IMR-90 (cell line): ENCODE data around the gene OGA. TPM values are rescaled to one million over a fixed set of nuclear protein-coding genes. Genes with fewer than 3 reads are reported as not detected.

ENCODE experiments used
- ATAC-seq: fragments of 200-7000 bp; cut with Tn5 transposase; 2 replicates; pipeline ENCODE4 v1.9.1; 2020; ENCODE audit warnings: low read depth, mild to moderate bottlenecking, moderate library complexity
- BruUV-seq: library from RNA; stranded (reverse); fragments of 400-500 nt; replicated peaks from 2 replicates; lab custom pipeline; 2021; lab: Mats Ljungman, UMichigan
- CTCF ChIA-PET: fragments of 300-600 bp; formaldehyde crosslinking; extraction: SDS; loops from one replicate; lab custom pipeline; 2021; ENCODE audit warnings: antibody characterized with exemption; lab: Yijun Ruan, JAX
- POLR2A ChIA-PET: fragments of 300-600 bp; sonication (Branson Sonifier 250); formaldehyde crosslinking; loops from one replicate; lab custom pipeline; 2022; ENCODE audit warnings: antibody characterized with exemption; ENCODE audit not compliant: unreplicated experiment; lab: Charles Lee
- DNase-seq: peaks from one replicate; pipeline ENCODE4 v3.0.0; 2013
- H2AFZ ChIP-seq: replicated peaks from 2 replicates; pipeline ENCODE3; 2013; ENCODE audit warnings: low read length, mild to moderate bottlenecking; ENCODE audit not compliant: poor library complexity
- H2AK5ac ChIP-seq: 2 replicates; pipeline ENCODE4 v1.6.1; 2013; ENCODE audit warnings: low read depth, low read length, inconsistent platforms
- H2AK9ac ChIP-seq: replicated peaks from 2 replicates; pipeline ENCODE3; 2013; ENCODE audit warnings: mild to moderate bottlenecking, low read depth, low read length, moderate library complexity; ENCODE audit not compliant: poor library complexity
- H2BK120ac ChIP-seq: 2 replicates; pipeline ENCODE4 v1.6.1; 2013; ENCODE audit warnings: low read depth, low read length, inconsistent platforms
- H2BK15ac ChIP-seq: 3 replicates; pipeline ENCODE4 v1.6.1; 2013; ENCODE audit warnings: low read depth, low read length, inconsistent platforms
- H2BK20ac ChIP-seq: 2 replicates; pipeline ENCODE4 v1.6.1; 2013; ENCODE audit warnings: low read depth, mild to moderate bottlenecking, inconsistent platforms, low read length, moderate library complexity
- H2BK5ac ChIP-seq: 2 replicates; pipeline ENCODE4 v1.6.1; 2013; ENCODE audit warnings: mild to moderate bottlenecking, low read depth, low read length, inconsistent platforms; ENCODE audit not compliant: poor library complexity, severe bottlenecking
- H3K14ac ChIP-seq: replicated peaks from 2 replicates; pipeline ENCODE4 v1.6.1; 2013; ENCODE audit warnings: low read depth, low read length, inconsistent platforms
- H3K18ac ChIP-seq: 2 replicates; pipeline ENCODE4 v1.6.1; 2013; ENCODE audit warnings: low read depth, low read length, control low read depth
- H3K23ac ChIP-seq: 2 replicates; pipeline ENCODE4 v1.6.1; 2013; ENCODE audit warnings: low read depth, low read length, inconsistent platforms
- H3K27ac ChIP-seq: 2 replicates; pipeline ENCODE4 v1.5.1; 2013; ENCODE audit warnings: mild to moderate bottlenecking, control low read depth, low read length; ENCODE audit not compliant: insufficient read depth
- H3K27me3 ChIP-seq: 2 replicates; pipeline ENCODE4 v1.6.1; 2013; ENCODE audit warnings: low read length; ENCODE audit not compliant: control insufficient read depth, insufficient read depth
- H3K36me3 ChIP-seq: 2 replicates; pipeline ENCODE4 v1.6.1; 2013; ENCODE audit warnings: low read length, mixed read lengths; ENCODE audit not compliant: control insufficient read depth, insufficient read depth
- H3K4ac ChIP-seq: 2 replicates; pipeline ENCODE4 v1.6.1; 2013; ENCODE audit warnings: low read depth, low read length, inconsistent platforms
- H3K4me1 ChIP-seq: 2 replicates; pipeline ENCODE4 v1.6.1; 2013; ENCODE audit warnings: low read length, mixed read lengths; ENCODE audit not compliant: control insufficient read depth, insufficient read depth
- H3K4me2 ChIP-seq: 2 replicates; pipeline ENCODE4 v1.6.1; 2013; ENCODE audit warnings: low read depth, mild to moderate bottlenecking, control low read depth, low read length, moderate library complexity
- H3K4me3 ChIP-seq: 2 replicates; pipeline ENCODE4 v1.5.1; 2013; ENCODE audit warnings: low read depth, mild to moderate bottlenecking, control low read depth, low read length, moderate library complexity; ENCODE audit not compliant: insufficient read depth
- H3K56ac ChIP-seq: 2 replicates; pipeline ENCODE4 v1.6.1; 2013; ENCODE audit warnings: low read length, inconsistent platforms; ENCODE audit not compliant: insufficient read depth; ENCODE audit errors: extremely low read depth
- H3K79me1 ChIP-seq, 2 experiments: 2 replicates each; pipeline ENCODE4 v1.6.1; 2013; ENCODE audit warnings: low read length in 2 of 2, inconsistent platforms in 1 of 2, low read depth in 1 of 2
- H3K9ac ChIP-seq: 2 replicates; pipeline ENCODE4 v1.6.1; 2013; ENCODE audit warnings: low read depth, low read length, control low read depth
- H3K9me1 ChIP-seq: 2 replicates; pipeline ENCODE4 v1.6.1; 2013; ENCODE audit warnings: low read length, inconsistent platforms; ENCODE audit not compliant: insufficient read depth
- H3K9me3 ChIP-seq: 2 replicates; pipeline ENCODE4 v1.6.1; 2013; ENCODE audit warnings: low read length; ENCODE audit not compliant: control insufficient read depth, insufficient read depth
- H4K20me1 ChIP-seq: 2 replicates; pipeline ENCODE4 v1.6.1; 2013; ENCODE audit warnings: low read length, inconsistent platforms; ENCODE audit not compliant: insufficient read depth
- H4K5ac ChIP-seq: 2 replicates; pipeline ENCODE4 v1.6.1; 2013; ENCODE audit warnings: mild to moderate bottlenecking, low read depth, low read length, control low read depth
- H4K8ac ChIP-seq, 2 experiments: 2 replicates each; pipeline ENCODE4 v1.6.1; 2013; ENCODE audit warnings: low read depth in 2 of 2, low read length in 2 of 2, control low read depth in 1 of 2, inconsistent platforms in 1 of 2
- H4K91ac ChIP-seq: 2 replicates; pipeline ENCODE4 v1.6.1; 2013; ENCODE audit warnings: low read depth, low read length, inconsistent platforms; ENCODE audit not compliant: insufficient read depth
- BHLHE40 ChIP-seq: fragments of 150-350 bp; IDR thresholded peaks from 2 replicates; pipeline ENCODE4 v1.6.1; 2016; ENCODE audit warnings: mild to moderate bottlenecking, low read depth, low read length
- CEBPB ChIP-seq: IDR thresholded peaks from 2 replicates; pipeline ENCODE4 v1.6.1; 2012; ENCODE audit warnings: low read depth, low read length, improper control_type of control experiment
- CHD1 ChIP-seq: IDR thresholded peaks from 2 replicates; pipeline ENCODE4 v1.6.1; 2012; ENCODE audit warnings: low read depth, low read length, improper control_type of control experiment
- FOS ChIP-seq: fragments of 150-350 bp; IDR thresholded peaks from 2 replicates; pipeline ENCODE4 v1.6.1; 2016; ENCODE audit warnings: low read depth, low read length
- MAFK ChIP-seq: IDR thresholded peaks from 2 replicates; pipeline ENCODE4 v1.6.1; 2012; ENCODE audit warnings: low read depth, low read length, improper control_type of control experiment
- MAZ ChIP-seq: IDR thresholded peaks from 2 replicates; pipeline ENCODE4 v1.6.1; 2012; ENCODE audit warnings: low read depth, mild to moderate bottlenecking, low read length, improper control_type of control experiment, moderate library complexity, borderline replicate concordance
- MXI1 ChIP-seq: IDR thresholded peaks from 2 replicates; pipeline ENCODE4 v1.6.1; 2012; ENCODE audit warnings: low read depth, mild to moderate bottlenecking, low read length, moderate library complexity, borderline replicate concordance
- NFE2L2 ChIP-seq: fragments of 150-350 bp; IDR thresholded peaks from 2 replicates; pipeline ENCODE4 v1.6.1; 2016; ENCODE audit warnings: low read depth, mild to moderate bottlenecking, low read length
- POLR2A ChIP-seq: IDR thresholded peaks from 2 replicates; pipeline ENCODE4 v1.6.1; 2012; ENCODE audit warnings: mild to moderate bottlenecking, low read depth, low read length
- RAD21 ChIP-seq: IDR thresholded peaks from 2 replicates; pipeline ENCODE4 v1.6.1; 2012; ENCODE audit warnings: low read length, improper control_type of control experiment
- RCOR1 ChIP-seq: IDR thresholded peaks from 2 replicates; pipeline ENCODE4 v1.6.1; 2012; ENCODE audit warnings: mild to moderate bottlenecking, low read length, improper control_type of control experiment; ENCODE audit not compliant: insufficient replicate concordance
- RFX5 ChIP-seq: IDR thresholded peaks from 2 replicates; pipeline ENCODE4 v1.8.0; 2012; ENCODE audit warnings: low read depth, mild to moderate bottlenecking, low read length, moderate library complexity
- SMC3 ChIP-seq: fragments of 150-350 bp; IDR thresholded peaks from 2 replicates; pipeline ENCODE4 v1.6.1; 2016; ENCODE audit warnings: low read depth, mild to moderate bottlenecking, antibody characterized with exemption, low read length, moderate library complexity
- WGBS, 2 experiments: methylation state at CpG; one replicate each; pipeline versions ENCODE4 v1.1.5 to v1.1.7; 2013; ENCODE audit warnings: missing lambda C conversion rate in 2 of 2; ENCODE audit not compliant: insufficient read length in 1 of 2; ENCODE audit errors: extremely low coverage in 2 of 2; 5-methylcytosine and 5-hydroxymethylcytosine counted together
- dilution Hi-C: fragments of 300-500 bp; cut with HindIII; formaldehyde crosslinking; loops from one replicate; pipeline ENCODE4 v1.14.3; 2018; ENCODE audit warnings: low sequenced_read_pairs; ENCODE audit not compliant: unreplicated experiment
- in situ Hi-C: fragments of 300-500 bp; cut with MboI; formaldehyde crosslinking; loops from 3 replicates; pipeline ENCODE4 v1.14.3; 2019; ENCODE audit warnings: low sequenced_read_pairs, inconsistent platforms, mixed read lengths
- intact Hi-C: fragments of 100-400 bp; cut with micrococcal nuclease; formaldehyde crosslinking; loops from 2 replicates; pipeline ENCODE4 v1.10.0; 2022
- polyA plus RNA-seq, 3 experiments: library from polyadenylated mRNA; depleted of rRNA; stranded (reverse); fragments of >200 nt; gene quantifications; 2 replicates each; pipeline ENCODE4 v1.2.3, GENCODE V29; 2012; ENCODE audit warnings: low replicate concordance in 1 of 3
- total RNA-seq: library from RNA; depleted of rRNA; stranded (reverse); fragments of >200 nt; gene quantifications from 2 replicates; pipeline ENCODE4 v1.2.3, GENCODE V29; 2012
- TF ChIP-seq, protein P1 (sequence below): fragments of 150-350 bp; IDR thresholded peaks from 2 replicates; pipeline ENCODE4 v1.6.1; 2017; ENCODE audit warnings: mild to moderate bottlenecking, antibody characterized with exemption, low read length, low read depth
- TF ChIP-seq, protein P2 (sequence below): fragments of 150-350 bp; IDR thresholded peaks from 2 replicates; pipeline ENCODE4 v1.6.1; 2016; ENCODE audit warnings: low read depth, mild to moderate bottlenecking, low read length, moderate library complexity, borderline replicate concordance

The OGA gene
- total and polyA plus RNA-seq, 2 of the 4 experiments (the other 2 are of a cell fraction): 42.5 to 62.9 TPM

DNA sequence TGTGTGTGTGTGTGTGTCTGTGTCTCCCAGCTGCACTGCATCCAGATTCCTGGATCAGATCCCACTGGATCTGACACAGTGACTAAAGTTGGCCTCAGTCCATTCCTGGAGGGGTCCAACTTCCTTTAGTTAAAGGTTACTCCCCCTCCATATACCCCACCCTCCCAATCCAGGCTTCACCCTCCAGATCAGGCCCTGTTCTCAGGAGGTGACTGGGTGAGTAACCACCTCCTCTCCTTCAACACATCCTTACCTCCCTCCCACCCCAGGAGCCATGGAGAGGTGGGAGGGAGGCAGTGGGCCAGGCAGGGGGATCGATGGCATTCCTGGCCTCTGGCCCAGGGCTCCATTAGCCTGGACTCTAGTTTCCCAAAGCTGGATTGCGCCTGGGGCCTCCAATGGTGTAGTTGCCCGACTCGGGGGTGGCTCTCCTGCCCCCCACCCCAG lies 14.1 kb upstream of the OGA start:
- H2AK5ac ChIP-seq: no peak overlapping the region
- CTCF ChIA-PET: interaction anchor here (0.8 kb wide), 1 partner anchor 13 kb away, joined by 3 read pairs; no protein-coding TSS in a partner anchor

More for the DNA sequence above, 14.1 kb upstream of the OGA start:
- Histone ChIP-seq H3K4me3 (no peak overlapping the region), H3K9ac (no peak overlapping the region), H4K20me1 (peaks cover 8% of the 10 kb centered on the region), H3K23ac (no peak overlapping the region), H2BK120ac (no peak overlapping the region), H3K27me3 (no peaks in the 10 kb centered on the region), H4K8ac (no peak overlapping the region), H3K79me1 (peaks cover 0 to 19% of the 10 kb centered on the region in 2 experiments; a peak in 2 of 4 replicates), H3K4ac (no peak overlapping the region), H2AK9ac (no peak overlapping the region), H3K4me2 (no peak overlapping the region), H2BK5ac (no peak overlapping the region), H3K36me3 (no peaks in the 10 kb centered on the region; the same call in 1 of the 2 replicates), H3K9me1 (peaks cover 26% of the 10 kb centered on the region), H3K18ac (no peak overlapping the region), H3K4me1 (peaks cover 6% of the 10 kb centered on the region), H2BK15ac (no peak overlapping the region), H4K5ac (no peak overlapping the region), H2BK20ac (no peak overlapping the region), H3K14ac (no peak overlapping the region), H3K27ac (no peak overlapping the region), H2AFZ (no peak overlapping the region), H3K9me3 (no peaks in the 10 kb centered on the region), H3K56ac (no peak overlapping the region), H4K91ac (no peak overlapping the region)
- in situ Hi-C loops: no loop called here
- no peak for ATAC-seq
- POLR2A ChIA-PET: no interaction called here
- DNase-seq: no peak
- no CpG with 5 or more reads among the region's 4 CpGs for WGBS, 2 experiments
- TF ChIP-seq POLR2A: no peak
- TF ChIP-seq NFE2L2: no peak
- TF ChIP-seq, protein P1, sequence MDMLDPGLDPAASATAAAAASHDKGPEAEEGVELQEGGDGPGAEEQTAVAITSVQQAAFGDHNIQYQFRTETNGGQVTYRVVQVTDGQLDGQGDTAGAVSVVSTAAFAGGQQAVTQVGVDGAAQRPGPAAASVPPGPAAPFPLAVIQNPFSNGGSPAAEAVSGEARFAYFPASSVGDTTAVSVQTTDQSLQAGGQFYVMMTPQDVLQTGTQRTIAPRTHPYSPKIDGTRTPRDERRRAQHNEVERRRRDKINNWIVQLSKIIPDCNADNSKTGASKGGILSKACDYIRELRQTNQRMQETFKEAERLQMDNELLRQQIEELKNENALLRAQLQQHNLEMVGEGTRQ: no peak
- no peak for TF ChIP-seq RCOR1
- no peak for TF ChIP-seq RAD21
- no peak for TF ChIP-seq MXI1
- no peak for TF ChIP-seq SMC3
- no peak for TF ChIP-seq RFX5
- TF ChIP-seq MAZ: no peak
- no peak for TF ChIP-seq CEBPB
- no peak for TF ChIP-seq FOS
- TF ChIP-seq, protein P2, sequence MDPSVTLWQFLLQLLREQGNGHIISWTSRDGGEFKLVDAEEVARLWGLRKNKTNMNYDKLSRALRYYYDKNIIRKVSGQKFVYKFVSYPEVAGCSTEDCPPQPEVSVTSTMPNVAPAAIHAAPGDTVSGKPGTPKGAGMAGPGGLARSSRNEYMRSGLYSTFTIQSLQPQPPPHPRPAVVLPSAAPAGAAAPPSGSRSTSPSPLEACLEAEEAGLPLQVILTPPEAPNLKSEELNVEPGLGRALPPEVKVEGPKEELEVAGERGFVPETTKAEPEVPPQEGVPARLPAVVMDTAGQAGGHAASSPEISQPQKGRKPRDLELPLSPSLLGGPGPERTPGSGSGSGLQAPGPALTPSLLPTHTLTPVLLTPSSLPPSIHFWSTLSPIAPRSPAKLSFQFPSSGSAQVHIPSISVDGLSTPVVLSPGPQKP: no peak
- TF ChIP-seq BHLHE40: no peak
- no peak for TF ChIP-seq MAFK
- no peak for TF ChIP-seq CHD1
- no TSS peak for BruUV-seq
- intact Hi-C loops: no loop called here
- dilution Hi-C loops: no loop called here
